COLO668 (cell line): ENCODE measurements around the gene RNF214.

Source experiments
- DNase-seq: peaks from one replicate; lab custom pipeline; 2025; ENCODE audit not compliant: unreplicated experiment; lab: John Stamatoyannopoulos, UW

RNF214 gene

GRCh38 chr11:117212697-117213355 lies 19.6 kb upstream of the RNF214 start:
- no peak for DNase-seq

- no peak for DNase-seq
Observed at GRCh38 chr11:117214404-117215110, 17.9 kb upstream of the RNF214 start.

GRCh38 chr11:117217141-117218084 lies 15.1 kb upstream of the RNF214 start:
- no peak for DNase-seq

DNA sequence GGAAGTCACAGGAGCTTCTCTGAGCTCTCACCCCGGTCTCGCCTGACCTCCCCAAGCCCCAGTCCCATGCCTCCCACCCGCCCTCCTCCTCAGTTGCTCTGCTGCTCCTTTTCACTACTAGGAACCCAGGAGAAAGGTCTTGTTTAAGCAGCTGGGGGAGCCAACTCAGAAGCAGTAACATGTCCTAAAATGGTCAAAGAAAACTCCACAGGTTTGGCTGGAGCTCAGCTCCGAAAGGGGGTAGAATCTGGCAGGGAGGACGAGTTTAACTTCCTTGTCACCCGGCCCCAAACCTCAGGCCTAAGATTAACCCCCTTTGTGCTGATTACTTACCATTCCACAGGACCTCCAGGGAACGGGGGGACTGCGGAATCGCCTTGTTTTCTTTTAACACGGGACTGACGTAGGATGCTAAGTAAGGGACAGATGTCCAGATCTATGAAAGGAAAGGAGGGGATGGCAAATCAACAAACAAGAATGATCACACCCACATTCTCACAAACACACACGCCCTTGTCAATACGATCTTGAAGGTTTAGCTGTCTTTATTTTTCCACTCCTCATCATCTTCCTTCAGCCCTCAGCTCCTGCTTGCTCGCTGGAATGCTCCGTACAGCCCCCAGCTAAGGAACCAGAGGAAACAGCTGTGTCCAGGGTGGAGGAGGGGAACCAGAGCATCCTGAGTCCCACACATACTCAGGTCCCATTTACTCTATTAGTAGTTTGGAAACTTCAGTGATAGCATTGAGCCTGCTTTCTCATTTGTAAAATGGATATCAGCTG lies 14.1 kb upstream of the RNF214 start:
- no peak for DNase-seq

DNA sequence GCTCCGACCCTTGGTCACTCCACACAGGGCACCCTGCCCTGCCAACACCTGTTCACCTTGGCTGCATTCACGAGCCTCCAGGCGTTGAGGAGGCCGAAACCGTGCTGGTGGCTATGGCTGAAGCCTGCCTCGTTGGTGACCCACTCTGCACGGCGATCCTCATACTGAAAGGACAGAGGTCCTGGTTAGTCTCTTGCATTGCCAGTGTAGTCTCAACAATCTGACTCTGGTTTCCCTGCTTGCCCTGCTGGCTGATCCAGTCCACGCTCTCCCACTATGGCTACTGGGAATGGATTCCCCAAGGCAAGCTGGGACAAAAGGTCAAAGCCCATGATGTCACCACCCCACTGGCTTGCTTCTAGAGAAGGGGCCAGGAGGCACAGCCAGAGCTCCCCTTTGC lies 13.5 kb upstream of the RNF214 start:
- DNase-seq: no peak

DNA sequence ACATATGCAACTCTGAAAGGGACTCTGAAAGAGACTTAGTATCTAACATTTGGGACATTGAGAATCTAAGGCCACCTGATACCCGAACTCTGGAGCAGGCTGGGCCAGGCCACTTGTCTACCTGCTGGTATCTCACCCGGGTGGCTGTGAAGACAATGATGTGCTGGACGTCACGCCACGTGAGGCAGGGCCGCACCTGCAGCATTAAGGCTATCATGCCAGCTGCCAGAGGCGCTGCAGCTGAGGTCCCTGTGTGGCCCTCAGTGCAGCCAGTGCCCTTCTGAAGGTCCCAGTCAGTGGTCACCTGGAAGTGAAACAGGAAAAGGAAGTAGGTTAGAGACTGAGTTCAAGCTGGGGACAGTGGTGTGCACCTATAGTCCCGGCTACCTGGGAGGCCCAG lies 13.0 kb upstream of the RNF214 start:
- no peak for DNase-seq

DNA sequence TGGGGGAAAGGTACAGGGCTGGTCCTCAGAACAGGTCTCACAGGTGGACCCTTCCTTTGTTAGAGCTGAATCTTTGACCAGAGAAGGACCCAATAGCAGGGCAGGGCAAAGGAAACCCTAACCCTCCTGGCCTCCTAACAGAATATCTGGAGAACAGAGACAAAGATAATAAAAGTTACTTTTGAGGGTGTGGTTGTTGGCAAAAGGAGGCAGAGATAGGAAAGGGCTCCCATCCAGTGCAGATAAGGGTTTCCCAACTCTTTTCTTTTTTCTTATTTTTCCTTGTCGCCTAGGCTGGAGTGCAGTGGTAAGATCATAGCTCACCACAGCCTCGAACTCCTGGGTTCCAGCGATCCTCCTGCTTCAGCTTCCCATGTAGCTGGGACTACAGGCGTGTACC lies 12.5 kb upstream of the RNF214 start:
- no peak for DNase-seq

DNA sequence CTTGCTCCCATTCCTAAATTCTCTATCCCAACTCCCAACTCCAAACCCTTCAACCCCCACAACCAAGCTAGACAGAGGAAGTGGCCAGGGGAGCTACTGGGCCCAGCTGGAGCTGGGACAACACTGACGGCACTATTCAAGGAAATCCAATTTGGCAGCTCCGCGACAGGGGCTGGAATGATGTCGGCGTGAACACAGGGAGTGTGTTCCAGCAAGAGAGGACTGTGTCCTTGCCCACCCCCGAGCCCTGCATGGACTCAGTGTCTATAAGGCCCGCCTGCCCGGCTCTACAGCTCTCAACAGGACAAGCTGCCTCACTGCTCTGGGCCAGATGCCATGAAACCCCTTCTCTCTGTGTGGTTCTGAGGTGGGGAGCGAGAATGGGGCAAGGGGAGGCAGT lies 11.9 kb upstream of the RNF214 start:
- no peak for DNase-seq

- no peak for DNase-seq
Observed at GRCh38 chr11:117220999-117221774, 11.3 kb upstream of the RNF214 start.

DNA sequence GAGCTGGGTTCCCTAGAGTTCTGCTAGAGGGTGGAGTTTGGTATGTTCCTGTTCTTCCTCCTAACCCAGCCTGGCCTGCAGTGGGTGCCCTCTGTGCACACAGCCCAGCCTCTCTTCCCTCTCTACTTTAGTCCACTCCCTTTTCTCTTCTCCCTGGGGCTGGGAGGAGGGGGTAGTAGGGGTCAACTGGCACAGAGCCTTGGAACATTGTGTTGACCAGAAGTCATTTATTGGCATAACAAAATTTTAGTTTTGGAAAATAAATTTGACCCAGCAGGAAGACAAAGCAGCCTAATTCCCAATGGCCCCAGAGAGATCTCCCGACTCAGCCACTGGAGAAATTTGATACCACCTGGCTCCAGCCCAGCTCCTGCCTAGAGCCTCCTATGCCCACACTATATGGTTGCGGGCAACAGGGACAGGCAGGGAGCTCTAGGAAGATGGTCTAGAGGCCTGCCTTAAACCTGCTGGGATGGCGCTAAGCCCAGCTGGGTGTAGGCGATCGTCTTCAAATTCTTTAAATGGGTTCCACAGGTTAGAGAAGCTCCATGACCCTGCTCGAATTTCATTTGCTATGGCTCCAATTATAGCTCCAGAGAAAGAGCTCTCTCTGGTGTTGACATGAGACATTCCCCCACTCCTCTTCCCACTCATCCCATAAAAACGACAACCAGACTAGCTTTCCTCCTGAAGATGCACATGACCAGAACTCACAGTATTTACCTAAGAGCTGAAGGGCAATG lies 10.5 kb upstream of the RNF214 start:
- DNase-seq: peak; percentile 54

DNA sequence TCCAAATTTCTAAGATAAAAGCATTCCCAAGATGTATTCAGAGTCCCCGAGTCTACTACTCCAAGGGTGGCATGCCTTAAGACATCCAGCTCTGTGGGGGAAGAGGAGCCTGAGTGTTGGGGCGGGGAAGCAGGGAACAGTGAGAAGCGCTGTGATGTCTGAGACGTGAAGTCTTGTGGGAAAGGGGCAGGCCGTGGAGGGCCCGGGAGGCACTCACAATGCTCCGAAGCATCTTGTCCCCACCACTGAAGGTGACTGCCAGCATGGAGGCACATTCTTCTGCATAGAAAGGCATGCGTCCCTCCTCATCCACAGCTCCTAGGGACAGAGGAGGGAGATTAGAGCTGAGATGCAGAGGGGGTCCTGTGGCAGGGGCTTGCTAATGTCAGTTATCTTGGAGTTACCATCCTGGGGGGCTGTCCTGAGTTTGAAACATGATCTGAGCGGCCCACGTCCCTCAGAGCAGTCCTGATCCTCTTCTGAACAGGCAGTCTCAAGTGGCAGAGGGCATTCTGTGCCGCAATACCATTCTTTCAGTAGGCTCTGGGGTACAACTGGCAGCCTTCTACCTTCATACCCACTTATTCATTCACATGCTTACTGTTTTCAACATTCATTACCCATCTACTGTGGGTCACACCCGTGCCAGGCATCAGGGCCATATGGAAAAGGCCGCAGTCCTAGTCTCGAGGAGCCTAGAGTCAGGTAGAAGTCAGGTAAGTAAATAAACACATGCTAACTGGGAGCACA lies 9.3 kb upstream of the RNF214 start:
- no peak for DNase-seq

DNA sequence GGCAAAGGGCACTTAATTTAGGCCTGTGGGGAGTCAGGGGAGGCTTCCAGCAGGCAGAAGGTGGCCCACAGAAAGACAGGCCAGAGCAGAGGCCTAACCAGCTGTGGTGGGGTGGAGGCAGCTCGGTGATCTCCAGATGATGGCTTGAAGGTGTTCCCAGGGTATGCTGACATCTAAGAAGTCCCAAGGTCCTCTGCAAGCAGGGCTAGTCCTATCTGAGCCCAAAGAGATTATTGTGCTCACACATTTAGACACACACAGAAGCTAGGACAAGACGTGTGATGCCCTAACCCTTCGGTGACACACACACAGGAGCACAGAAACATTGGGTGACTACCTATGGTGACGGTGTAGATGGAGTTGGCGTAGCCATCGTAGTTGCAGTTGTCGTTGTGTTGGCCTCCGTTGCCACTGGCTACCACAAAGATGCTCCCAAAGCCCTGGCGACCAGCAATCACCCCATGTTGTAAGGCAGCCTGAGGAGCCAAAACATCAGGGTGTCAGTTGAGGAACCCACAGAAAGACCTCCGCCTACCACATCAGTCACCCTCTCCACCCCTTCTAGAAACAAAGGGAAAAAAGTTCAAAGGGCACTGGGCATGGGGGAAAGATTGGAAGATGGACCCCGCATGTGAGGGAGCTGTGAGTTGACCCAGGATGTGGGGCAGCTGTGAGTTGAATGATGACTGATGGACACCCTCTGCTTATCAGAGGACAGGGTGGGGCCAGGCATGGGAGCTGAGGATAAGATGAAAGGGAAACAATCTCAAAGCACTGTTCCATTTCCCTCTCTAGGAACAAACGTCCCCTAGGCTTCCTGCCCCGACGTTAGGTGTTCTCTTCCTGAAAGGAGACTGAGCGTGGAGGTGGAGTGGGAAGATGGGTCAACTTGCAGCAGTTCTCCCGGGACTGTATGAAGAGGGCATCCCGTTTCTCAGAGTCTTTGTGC lies 8.5 kb upstream of the RNF214 start:
- no peak for DNase-seq

- DNase-seq: no peak
Observed at GRCh38 chr11:117225553-117226170, 6.8 kb upstream of the RNF214 start.

DNA sequence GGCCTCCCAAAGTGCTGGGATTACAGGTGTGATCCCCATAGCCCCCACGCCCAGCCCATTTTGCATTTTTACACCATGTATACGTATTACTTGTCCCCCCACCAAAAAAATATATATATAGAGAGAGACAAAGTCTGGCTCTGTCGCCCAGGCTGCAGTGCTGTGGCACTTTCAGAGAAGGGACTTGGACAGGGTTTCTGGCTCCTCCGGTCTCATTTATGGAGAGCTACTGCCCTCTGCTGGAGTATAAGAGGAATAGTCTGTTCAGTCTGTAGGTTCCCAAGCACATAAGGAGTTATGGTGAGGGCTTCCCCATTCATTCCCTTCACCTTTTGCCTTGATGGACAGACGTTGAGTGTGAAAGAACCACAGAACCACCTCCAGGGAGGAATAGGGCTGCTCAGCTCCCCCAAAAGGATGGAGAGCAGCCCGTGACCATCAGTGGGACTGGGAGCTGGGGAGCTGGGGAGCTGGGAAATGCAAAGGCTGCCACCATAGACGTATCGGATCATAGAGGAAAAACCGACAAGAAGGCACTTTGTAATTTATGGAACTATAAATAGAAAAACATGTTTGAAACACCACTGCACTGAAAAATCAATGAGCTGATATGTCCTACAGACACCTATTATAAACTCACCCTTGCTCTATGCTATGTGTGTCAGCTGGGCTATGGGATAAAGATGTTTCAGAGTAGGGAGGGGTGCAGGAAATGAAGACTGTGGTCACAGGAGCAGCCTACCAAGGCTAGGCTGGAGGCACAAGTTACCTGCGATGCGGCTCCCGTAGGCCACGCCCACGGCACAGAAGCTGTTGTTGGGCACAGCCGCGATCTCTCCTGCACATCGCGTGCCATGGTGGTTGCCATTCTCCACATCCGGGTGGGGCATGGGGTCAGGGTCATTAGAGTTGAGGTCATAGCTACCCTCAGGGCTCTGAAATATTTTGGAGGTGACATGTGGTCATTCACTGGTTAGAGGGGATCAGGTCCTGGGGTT lies 5.8 kb upstream of the RNF214 start:
- peak; percentile 46 for DNase-seq

- no peak for DNase-seq
Observed at GRCh38 chr11:117228091-117228490, 4.4 kb upstream of the RNF214 start.

DNA sequence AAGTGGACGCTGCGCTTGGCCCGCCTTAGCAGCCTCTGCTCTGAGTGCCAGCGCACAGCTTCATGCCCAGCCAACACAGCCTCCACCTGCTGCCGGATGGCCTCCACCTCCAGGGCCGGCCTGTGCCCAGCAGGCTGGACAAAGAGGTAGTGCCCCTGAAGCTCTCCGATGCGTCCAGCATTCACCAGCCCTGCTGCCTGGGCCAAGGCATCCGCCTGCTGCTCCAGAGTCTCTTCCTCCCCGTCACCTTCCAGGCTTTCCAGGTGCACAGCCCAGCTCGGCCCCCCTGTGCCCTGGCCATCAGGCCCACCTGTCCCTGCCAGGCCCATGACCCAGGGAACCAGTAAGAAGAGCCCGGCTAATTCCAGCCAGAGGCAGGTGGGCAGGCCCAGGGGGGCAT lies 3.1 kb upstream of the RNF214 start:
- no peak for DNase-seq
